Measurements from ENCODE around the gene TCFL5. TPM values are rescaled to one million over a fixed set of nuclear protein-coding genes. Genes with fewer than 3 reads are reported as not detected.

The TCFL5 gene
- total and polyA plus RNA-seq, 10 of the 15 experiments (the other 5 are each of a cell fraction or from before 2014, with no cell fraction given) = 0.48 to 8.1 (median 3.8) TPM

DNA sequence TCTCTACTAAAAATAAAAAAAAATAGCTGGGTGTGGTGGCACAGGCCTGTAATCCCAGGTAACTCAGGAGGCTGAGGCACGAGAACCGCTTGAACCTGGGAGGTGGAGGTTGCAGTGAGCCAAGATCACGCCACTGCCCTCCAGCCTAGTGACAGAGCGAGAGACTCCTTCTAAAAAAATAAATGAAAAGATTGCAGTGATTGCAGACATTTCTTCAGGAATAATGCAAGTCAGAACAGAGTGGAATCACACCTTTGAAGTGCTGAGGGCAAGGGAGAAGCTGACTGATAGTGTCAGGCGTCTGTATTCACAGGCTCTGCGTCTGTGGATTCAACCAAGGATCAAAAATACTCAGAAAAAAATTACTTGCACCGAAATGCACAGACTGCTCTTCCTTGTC is 2.6 kb upstream of the TCFL5 start (continued):
- TF ChIP-seq, protein P1, sequence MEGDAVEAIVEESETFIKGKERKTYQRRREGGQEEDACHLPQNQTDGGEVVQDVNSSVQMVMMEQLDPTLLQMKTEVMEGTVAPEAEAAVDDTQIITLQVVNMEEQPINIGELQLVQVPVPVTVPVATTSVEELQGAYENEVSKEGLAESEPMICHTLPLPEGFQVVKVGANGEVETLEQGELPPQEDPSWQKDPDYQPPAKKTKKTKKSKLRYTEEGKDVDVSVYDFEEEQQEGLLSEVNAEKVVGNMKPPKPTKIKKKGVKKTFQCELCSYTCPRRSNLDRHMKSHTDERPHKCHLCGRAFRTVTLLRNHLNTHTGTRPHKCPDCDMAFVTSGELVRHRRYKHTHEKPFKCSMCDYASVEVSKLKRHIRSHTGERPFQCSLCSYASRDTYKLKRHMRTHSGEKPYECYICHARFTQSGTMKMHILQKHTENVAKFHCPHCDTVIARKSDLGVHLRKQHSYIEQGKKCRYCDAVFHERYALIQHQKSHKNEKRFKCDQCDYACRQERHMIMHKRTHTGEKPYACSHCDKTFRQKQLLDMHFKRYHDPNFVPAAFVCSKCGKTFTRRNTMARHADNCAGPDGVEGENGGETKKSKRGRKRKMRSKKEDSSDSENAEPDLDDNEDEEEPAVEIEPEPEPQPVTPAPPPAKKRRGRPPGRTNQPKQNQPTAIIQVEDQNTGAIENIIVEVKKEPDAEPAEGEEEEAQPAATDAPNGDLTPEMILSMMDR (IDR thresholded peaks at IDR 0.05 in 2 of 3, conservative IDR thresholded peaks at IDR 0.05 in 1 of 3; ENCODE audit: control insufficient read depth in 2 of 3, extremely low read depth in 1 of 3, insufficient read depth in 1 of 3, low read depth in 3 of 3, low read length in 3 of 3) = no peak
- no peak for TF ChIP-seq CEBPB (IDR thresholded peaks at IDR 0.05; ENCODE audit: borderline replicate concordance in 1 of 2, low read depth in 2 of 2, low read length in 2 of 2)
- no peak for TF ChIP-seq ZNF384 (IDR thresholded peaks at IDR 0.05; ENCODE audit: borderline replicate concordance, low read depth, low read length)
- no peak for TF ChIP-seq SMARCA5 (IDR thresholded peaks at IDR 0.05)

GRCh38 chr20:62860924-62861691 is 514 bp downstream of the TCFL5 start:
- CTCF ChIA-PET = interaction anchor here (1.2 to 1.3 kb wide), 3 partner anchors 28 to 47 kb away, joined by 3 read pairs; no protein-coding TSS in a partner anchor
- no peaks in the 10 kb centered on the region for H3K9me3 ChIP-seq (replicated peaks; ENCODE audit: control insufficient read depth, insufficient read depth, low read length)
- BruUV-seq (replicated peaks) = no TSS peak
- intact Hi-C loops (cut with micrococcal nuclease; ENCODE audit: unreplicated experiment) = no loop called here
- POLR2A ChIA-PET = interaction anchor here (1.0 kb wide), 2 partner anchors 38 to 64 kb away, joined by 3 to 6 read pairs; no protein-coding TSS in a partner anchor
- peaks cover 3% of the 10 kb centered on the region; the same call in 1 of the 2 replicates for H3K79me2 ChIP-seq (ENCODE audit: control insufficient read depth, insufficient read depth, low read length)
- H3K27ac ChIP-seq (ENCODE audit: control insufficient read depth, insufficient read depth) = no peak overlapping the region
- peak overlapping the region; percentile 89 for H3K4me2 ChIP-seq (ENCODE audit: control insufficient read depth, insufficient read depth)
- no peak for FAIRE-seq
- SMC1A ChIA-PET (ENCODE audit: uncharacterized antibody, unreplicated experiment) = interaction anchor here (0.8 to 1.4 kb wide), 2 partner anchors 12 to 38 kb away, joined by 3 read pairs; no protein-coding TSS in a partner anchor
- H3K4me3 ChIP-seq = no peak overlapping the region
- H4K20me1 ChIP-seq (ENCODE audit: control insufficient read depth, insufficient read depth) = no peaks in the 10 kb centered on the region
- in situ Hi-C loops (cut with MboI) = no loop called here
- DNase-seq (ENCODE audit: low read depth, low spot score) = no peak
- H2AFZ ChIP-seq (ENCODE audit: control insufficient read depth, low read depth, low read length) = peak overlapping the region; percentile 75
- H3K27me3 ChIP-seq (replicated peaks in 1 of 2; ENCODE audit: control insufficient read depth in 2 of 2, insufficient read depth in 2 of 2, low read length in 1 of 2) = no peaks in the 10 kb centered on the region; a peak in 1 of 4 replicates
- peak overlapping the region; percentile 27; the same call in 1 of the 2 replicates for H3K9ac ChIP-seq (ENCODE audit: control insufficient read depth, insufficient read depth, low read length)
- RAD21 ChIA-PET (ENCODE audit: unreplicated experiment) = interaction anchor here (0.6 to 1.0 kb wide), 4 partner anchors 39 to 148 kb away, joined by 3 to 6 read pairs (median 4); partner anchors contain the start of gene MRGBP
- no peaks in the 10 kb centered on the region for H3K36me3 ChIP-seq (ENCODE audit: control insufficient read depth in 2 of 2, insufficient read depth in 2 of 2, low read length in 1 of 2)
- 9% methylated on average over 53 of the region's 129 CpGs for WGBS (ENCODE audit: insufficient coverage, insufficient replicate concordance, low lambda C conversion rate, missing lambda C conversion rate)
- peak; percentile 28 for ATAC-seq
- peaks cover 5% of the 10 kb centered on the region for H3K4me1 ChIP-seq (ENCODE audit: control insufficient read depth, insufficient read depth, low read length)
- no peak for TF ChIP-seq ZNF687 (IDR thresholded peaks at IDR 0.05)
- no peak for TF ChIP-seq CBX3 (IDR thresholded peaks at IDR 0.05; ENCODE audit: borderline replicate concordance, low read depth)
- TF ChIP-seq SMARCA5 (IDR thresholded peaks at IDR 0.05) = no peak
- peak; percentile 95 for TF ChIP-seq IKZF1 (conservative IDR thresholded peaks at IDR 0.05)
- TF ChIP-seq POLR2A (IDR thresholded peaks at IDR 0.05; ENCODE audit: low read depth, low read length) = peak; percentile 64
- TF ChIP-seq MEF2A (IDR thresholded peaks at IDR 0.05; ENCODE audit: insufficient read depth, low read depth, low read length) = no peak
- peak; percentile 66; the same call in 1 of the 2 replicates for TF ChIP-seq LARP7 (IDR thresholded peaks at IDR 0.05)
- TF ChIP-seq POLR2AphosphoS2 (IDR thresholded peaks at IDR 0.05; ENCODE audit: low read depth, low read length) = no peak
- no peak for TF ChIP-seq E2F8 (IDR thresholded peaks at IDR 0.05; ENCODE audit: low read depth, partially characterized antibody)
